Measurements from ENCODE around the gene CYB5B. TPM values are rescaled to one million over a fixed set of nuclear protein-coding genes. Genes with fewer than 3 reads are reported as not detected.

Gene CYB5B
- total RNA-seq, 1 donor from 2014 or later, result 104 TPM

DNA sequence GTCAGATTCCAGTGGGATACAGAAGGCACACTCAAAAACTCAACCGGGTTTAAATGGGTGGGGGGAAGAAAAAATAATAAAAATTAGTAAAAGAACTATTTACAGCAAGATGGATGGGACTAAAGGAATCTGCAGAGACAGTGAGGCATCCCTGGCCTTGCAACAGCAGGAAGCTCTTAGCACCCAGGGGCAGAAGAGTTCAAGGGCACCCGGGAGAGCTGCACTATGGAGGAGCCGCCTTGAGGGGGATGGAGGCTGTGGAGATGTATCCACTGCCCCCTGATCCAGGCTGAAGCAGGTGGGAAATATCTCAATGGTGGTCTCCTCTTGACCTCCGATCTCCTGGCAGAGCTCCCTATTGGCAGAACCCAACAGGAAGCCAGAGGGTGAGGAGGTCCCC, 72.0 kb downstream of the CYB5B start:
- no peaks in the 10 kb centered on the region for H3K9me3 Mint-ChIP-seq (ENCODE audit: low read depth)
- no peak for DNase-seq (ENCODE audit: low spot score, unreplicated experiment)
- no peak overlapping the region for H3K27ac Mint-ChIP-seq

DNA sequence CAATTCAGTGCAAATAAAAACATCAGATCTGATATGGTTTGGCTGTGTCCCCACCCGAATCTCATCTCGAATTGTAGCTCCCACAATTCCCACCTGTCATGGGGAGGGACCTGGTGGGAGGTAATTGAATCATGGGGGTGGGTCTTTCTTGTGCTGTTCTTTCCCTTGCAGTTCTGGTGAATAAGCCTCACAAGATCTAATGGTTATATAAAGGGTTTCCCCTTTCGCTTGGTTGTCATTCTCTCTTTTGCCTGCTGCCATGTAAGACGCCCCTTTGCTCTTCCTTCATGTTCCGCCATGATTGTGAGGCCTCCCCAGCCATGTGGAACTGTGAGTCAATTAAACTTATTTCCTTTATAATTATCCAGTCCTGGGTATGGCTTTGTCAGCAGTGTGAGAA, 72.5 kb downstream of the CYB5B start:
- H3K4me1 Mint-ChIP-seq (ENCODE audit: low read depth), result peaks cover 19% of the 10 kb centered on the region
- no peaks in the 10 kb centered on the region for H3K9me3 Mint-ChIP-seq (ENCODE audit: low read depth)
- no peak overlapping the region for H3K4me3 Mint-ChIP-seq (ENCODE audit: low read depth)
- H3K27me3 Mint-ChIP-seq, result no peaks in the 10 kb centered on the region
- no peak for DNase-seq (ENCODE audit: low spot score, unreplicated experiment)
- H3K36me3 Mint-ChIP-seq (ENCODE audit: insufficient read depth), result peaks cover 1% of the 10 kb centered on the region
- TF ChIP-seq, protein P1, sequence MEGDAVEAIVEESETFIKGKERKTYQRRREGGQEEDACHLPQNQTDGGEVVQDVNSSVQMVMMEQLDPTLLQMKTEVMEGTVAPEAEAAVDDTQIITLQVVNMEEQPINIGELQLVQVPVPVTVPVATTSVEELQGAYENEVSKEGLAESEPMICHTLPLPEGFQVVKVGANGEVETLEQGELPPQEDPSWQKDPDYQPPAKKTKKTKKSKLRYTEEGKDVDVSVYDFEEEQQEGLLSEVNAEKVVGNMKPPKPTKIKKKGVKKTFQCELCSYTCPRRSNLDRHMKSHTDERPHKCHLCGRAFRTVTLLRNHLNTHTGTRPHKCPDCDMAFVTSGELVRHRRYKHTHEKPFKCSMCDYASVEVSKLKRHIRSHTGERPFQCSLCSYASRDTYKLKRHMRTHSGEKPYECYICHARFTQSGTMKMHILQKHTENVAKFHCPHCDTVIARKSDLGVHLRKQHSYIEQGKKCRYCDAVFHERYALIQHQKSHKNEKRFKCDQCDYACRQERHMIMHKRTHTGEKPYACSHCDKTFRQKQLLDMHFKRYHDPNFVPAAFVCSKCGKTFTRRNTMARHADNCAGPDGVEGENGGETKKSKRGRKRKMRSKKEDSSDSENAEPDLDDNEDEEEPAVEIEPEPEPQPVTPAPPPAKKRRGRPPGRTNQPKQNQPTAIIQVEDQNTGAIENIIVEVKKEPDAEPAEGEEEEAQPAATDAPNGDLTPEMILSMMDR (IDR thresholded peaks at IDR 0.05; ENCODE audit: unreplicated experiment), result no peak
- no peak overlapping the region for H3K27ac Mint-ChIP-seq

More for the DNA sequence above, 72.0 kb downstream of the CYB5B start:
- TF ChIP-seq, protein P1 (IDR thresholded peaks at IDR 0.05; ENCODE audit: unreplicated experiment), result no peak
- H3K27me3 Mint-ChIP-seq, result no peaks in the 10 kb centered on the region
- H3K4me3 Mint-ChIP-seq (ENCODE audit: low read depth), result no peak overlapping the region
- peaks cover 17% of the 10 kb centered on the region for H3K4me1 Mint-ChIP-seq (ENCODE audit: low read depth)
- peaks cover 1% of the 10 kb centered on the region for H3K36me3 Mint-ChIP-seq (ENCODE audit: insufficient read depth)

DNA sequence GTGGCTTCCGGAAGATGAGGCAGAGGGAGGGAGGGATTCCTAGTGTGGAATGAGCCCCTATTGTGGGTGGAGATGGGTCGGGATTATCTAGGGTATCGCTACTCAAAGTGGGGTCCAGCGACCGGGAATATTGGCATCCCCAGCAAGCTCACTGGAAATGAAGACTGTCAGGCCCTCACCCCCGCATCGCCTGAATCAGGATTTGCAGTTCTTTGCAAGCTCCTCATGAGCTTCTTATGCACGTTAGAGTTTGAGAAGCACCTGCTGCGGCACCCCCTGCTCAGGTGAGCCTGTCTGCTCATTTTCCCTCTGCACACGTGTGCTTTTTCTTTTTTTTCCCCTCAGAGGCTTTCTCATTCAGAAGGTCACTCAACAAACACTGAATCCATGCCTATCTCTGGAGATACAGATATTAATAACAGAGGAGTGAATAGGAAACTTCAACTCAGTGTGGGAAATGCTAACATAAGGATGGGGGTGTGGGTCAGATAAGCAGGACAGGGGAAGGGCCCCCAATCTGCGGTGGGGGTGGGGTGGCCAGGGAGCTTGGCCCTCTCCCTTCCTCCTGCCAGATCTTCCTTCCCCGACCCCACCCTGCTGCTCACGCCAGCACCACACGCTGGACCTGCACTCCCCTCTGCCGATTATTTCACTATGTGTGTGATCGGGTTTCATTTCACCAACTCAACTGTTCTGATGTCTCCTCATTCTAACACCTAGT, 73.6 kb downstream of the CYB5B start:
- no peak for DNase-seq (ENCODE audit: low spot score, unreplicated experiment)
- Mint-ChIP-seq H3K36me3 (ENCODE audit: insufficient read depth) (peaks cover 1% of the 10 kb centered on the region), H3K27ac (no peak overlapping the region), H3K9me3 (ENCODE audit: low read depth) (no peaks in the 10 kb centered on the region), H3K27me3 (no peaks in the 10 kb centered on the region), H3K4me3 (ENCODE audit: low read depth) (no peak overlapping the region), H3K4me1 (ENCODE audit: low read depth) (peaks cover 24% of the 10 kb centered on the region)
- TF ChIP-seq, protein P1 (IDR thresholded peaks at IDR 0.05; ENCODE audit: unreplicated experiment), result no peak

DNA sequence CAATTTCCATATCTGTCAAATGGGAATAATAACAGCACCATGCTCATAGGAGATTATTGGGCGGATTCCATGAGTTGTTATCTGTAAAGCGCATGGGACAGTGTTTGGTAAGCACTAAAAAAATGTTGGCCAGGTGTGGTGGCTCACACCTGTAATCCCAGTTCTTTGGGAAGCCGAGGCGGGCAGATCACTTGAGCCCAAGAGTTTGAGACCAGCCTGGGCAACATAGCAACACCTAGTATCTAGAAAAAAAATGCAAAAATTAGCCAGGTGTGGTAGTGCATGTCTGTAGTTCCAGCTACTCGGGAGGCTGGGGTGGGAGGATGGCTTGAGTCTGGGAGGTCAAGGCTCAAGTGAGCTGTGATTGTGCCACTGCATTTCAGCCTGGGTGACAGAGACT, 74.5 kb downstream of the CYB5B start:
- no peak for DNase-seq (ENCODE audit: low spot score, unreplicated experiment)
- H3K27me3 Mint-ChIP-seq, result no peaks in the 10 kb centered on the region
- H3K4me1 Mint-ChIP-seq (ENCODE audit: low read depth), result peaks cover 24% of the 10 kb centered on the region
- no peaks in the 10 kb centered on the region for H3K9me3 Mint-ChIP-seq (ENCODE audit: low read depth)
- TF ChIP-seq, protein P1 (IDR thresholded peaks at IDR 0.05; ENCODE audit: unreplicated experiment), result no peak
- H3K36me3 Mint-ChIP-seq (ENCODE audit: insufficient read depth), result no peaks in the 10 kb centered on the region
- no peak overlapping the region for H3K27ac Mint-ChIP-seq
- no peak overlapping the region for H3K4me3 Mint-ChIP-seq (ENCODE audit: low read depth)

DNA sequence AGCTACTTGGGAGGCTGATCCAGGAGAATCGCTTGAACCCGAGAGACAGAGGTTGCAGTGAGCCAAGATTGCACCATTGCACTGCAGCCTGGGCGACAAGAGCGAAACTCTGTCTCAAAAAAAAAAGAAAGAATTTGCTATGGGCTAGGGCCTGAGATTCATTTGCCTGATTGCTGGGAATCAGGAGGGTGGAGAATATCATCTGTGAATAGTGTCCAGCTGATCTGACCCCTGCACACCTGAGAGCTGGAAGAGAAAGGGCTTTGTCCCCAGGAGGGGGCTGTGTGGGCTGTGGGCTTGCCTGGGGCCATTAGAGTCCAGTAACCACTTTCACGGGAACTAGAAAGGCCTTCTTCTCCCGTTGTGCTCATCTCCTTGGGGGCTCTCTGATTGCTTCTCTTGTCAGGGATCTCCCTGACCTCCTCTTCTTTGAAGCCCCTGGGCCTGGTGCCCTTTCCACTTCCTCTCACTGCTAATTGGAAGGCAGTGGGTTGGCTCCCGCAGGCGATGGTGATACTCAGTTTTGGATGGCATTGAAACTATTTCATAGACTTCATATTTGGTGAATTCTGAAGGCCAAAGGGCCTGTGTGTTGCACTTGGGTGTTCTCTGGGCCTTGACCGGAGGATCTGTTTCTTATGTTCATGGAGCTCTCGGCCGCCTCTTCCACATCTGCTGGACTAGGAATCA, 75.3 kb downstream of the CYB5B start:
- Mint-ChIP-seq H3K27me3 (no peaks in the 10 kb centered on the region), H3K36me3 (ENCODE audit: insufficient read depth) (no peaks in the 10 kb centered on the region), H3K4me3 (ENCODE audit: low read depth) (no peak overlapping the region), H3K4me1 (ENCODE audit: low read depth) (peaks cover 24% of the 10 kb centered on the region), H3K27ac (peak overlapping the region; percentile 60), H3K9me3 (ENCODE audit: low read depth) (no peaks in the 10 kb centered on the region)
- DNase-seq (ENCODE audit: low spot score, unreplicated experiment), result no peak
- TF ChIP-seq, protein P1 (IDR thresholded peaks at IDR 0.05; ENCODE audit: unreplicated experiment), result no peak
